HG03342 (cell line): ENCODE data around the gene P4HA3.

Experiments
- ATAC-seq: cut with Tn5 transposase; IDR thresholded peaks from one replicate; pipeline ENCODE4 v1.9.1; 2021; ENCODE audit warnings: mild to moderate bottlenecking, moderate library complexity; ENCODE audit not compliant: unreplicated experiment

P4HA3 gene

GRCh38 chr11:74318241-74318932 is 6.9 kb upstream of the P4HA3 start:
- ATAC-seq, result no peak

- no peak for ATAC-seq
Measured at GRCh38 chr11:74316772-74317505, 5.5 kb upstream of the P4HA3 start.

GRCh38 chr11:74312326-74312725 is 886 bp upstream of the P4HA3 start:
- ATAC-seq, result no peak

GRCh38 chr11:74310857-74311256 is 583 bp downstream of the P4HA3 start:
- ATAC-seq, result no peak

GRCh38 chr11:74307434-74307833 is 4.0 kb downstream of the P4HA3 start:
- no peak for ATAC-seq

- ATAC-seq, result no peak
Measured at GRCh38 chr11:74306435-74307175, 4.8 kb downstream of the P4HA3 start.

- ATAC-seq, result no peak
Measured at GRCh38 chr11:74299015-74299414, 12.4 kb downstream of the P4HA3 start.

GRCh38 chr11:74297484-74297883 is 14.0 kb downstream of the P4HA3 start:
- no peak for ATAC-seq

- ATAC-seq, result no peak
Measured at GRCh38 chr11:74288911-74289310, 22.5 kb downstream of the P4HA3 start.

- no peak for ATAC-seq
Measured at GRCh38 chr11:74288161-74288560, 23.3 kb downstream of the P4HA3 start.

- no peak for ATAC-seq
Measured at GRCh38 chr11:74284466-74284865, 27.0 kb downstream of the P4HA3 start.

- ATAC-seq, result no peak
Measured at GRCh38 chr11:74283580-74284180, 27.8 kb downstream of the P4HA3 start.

GRCh38 chr11:74282914-74283371 is 28.5 kb downstream of the P4HA3 start:
- no peak for ATAC-seq

- ATAC-seq, result no peak
Measured at GRCh38 chr11:74282421-74282820, 29.0 kb downstream of the P4HA3 start.

GRCh38 chr11:74280494-74280893 is 30.9 kb downstream of the P4HA3 start:
- ATAC-seq, result no peak

GRCh38 chr11:74279256-74279655 is 32.2 kb downstream of the P4HA3 start:
- ATAC-seq, result no peak

- ATAC-seq, result no peak
Measured at GRCh38 chr11:74278721-74279161, 32.7 kb downstream of the P4HA3 start.

- ATAC-seq, result no peak
Measured at GRCh38 chr11:74278103-74278502, 33.3 kb downstream of the P4HA3 start.

- ATAC-seq, result no peak
Measured at GRCh38 chr11:74276581-74276980, 34.9 kb downstream of the P4HA3 start.

GRCh38 chr11:74272276-74272675 is 39.2 kb downstream of the P4HA3 start:
- no peak for ATAC-seq

- no peak for ATAC-seq
Measured at GRCh38 chr11:74269161-74269811, 42.2 kb downstream of the P4HA3 start.
